Bronchial epithelial cell (primary cell): ENCODE measurements around the gene FAIM2. TPM values are rescaled to one million over a fixed set of nuclear protein-coding genes. Genes with fewer than 3 reads are reported as not detected.

Experiments
- DNase-seq: peaks from one replicate; pipeline ENCODE4 v3.0.0-alpha.2; 2010; ENCODE audit warnings: low read depth
- FAIRE-seq: peaks from 2 replicates; lab custom pipeline; 2011; peaks lifted over from hg19 to GRCh38; lab: Jason Lieb, UNC
- H3K27me3 ChIP-seq: 2 replicates; pipeline ENCODE4 v1.5.1; 2011; ENCODE audit warnings: low read length; ENCODE audit not compliant: control insufficient read depth, insufficient read depth
- H3K36me3 ChIP-seq: 2 replicates; pipeline ENCODE4 v1.5.1; 2011; ENCODE audit warnings: low read length; ENCODE audit not compliant: control insufficient read depth, insufficient read depth
- H3K4me3 ChIP-seq: 2 replicates; pipeline ENCODE4 v1.5.1; 2011; ENCODE audit warnings: mild to moderate bottlenecking, low read depth, low read length, control low read depth
- total RNA-seq: library from RNA; depleted of rRNA; stranded (reverse); fragments of >200 nt; gene quantifications from 2 replicates; pipeline ENCODE4 v1.2.1, GENCODE V29; 2014
- TF ChIP-seq, protein P1 (sequence below): IDR thresholded peaks from 2 replicates; pipeline ENCODE4 v1.5.1; 2011; ENCODE audit warnings: mild to moderate bottlenecking, moderate library complexity, low read length, control low read depth, inconsistent platforms; ENCODE audit not compliant: insufficient read depth, severe bottlenecking

FAIM2 gene
- total RNA-seq, 1 donor from 2014 or later, result 0.53 TPM

DNA sequence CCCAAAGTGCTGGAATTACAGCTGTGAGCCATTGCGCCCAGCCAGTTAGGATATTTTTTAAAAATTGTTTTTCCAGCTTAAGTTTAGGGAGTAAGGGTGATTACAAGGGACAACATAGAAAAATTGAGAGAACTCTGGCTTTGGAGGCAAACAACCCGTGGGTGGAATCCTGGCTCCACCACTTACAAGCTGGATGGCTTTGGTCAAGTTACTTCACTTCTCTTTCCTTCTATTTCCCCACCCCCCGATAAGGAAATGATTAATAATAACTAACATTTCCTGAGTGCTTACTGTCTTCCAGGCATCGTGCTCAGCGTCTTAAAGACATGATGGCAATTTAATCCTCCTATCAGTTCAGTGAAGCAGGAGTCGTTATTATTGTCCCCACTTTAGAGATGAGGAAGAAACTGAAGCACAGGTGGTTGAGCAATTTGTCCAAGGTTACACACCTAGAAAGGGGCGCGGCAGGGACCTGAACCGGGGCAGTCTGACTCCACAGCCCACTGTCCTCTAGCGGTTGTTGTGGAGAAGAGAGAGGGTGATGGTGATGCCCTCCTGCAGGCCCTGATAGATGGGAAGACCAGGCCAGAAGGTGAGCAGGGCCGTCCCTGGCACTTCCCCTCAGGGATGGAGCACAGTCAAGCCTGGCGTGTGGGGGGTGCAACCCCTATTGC, 16.7 kb upstream of the FAIM2 start:
- Histone ChIP-seq H3K36me3 (no peaks in the 10 kb centered on the region), H3K4me3 (no peak overlapping the region), H3K27me3 (no peaks in the 10 kb centered on the region)
- DNase-seq, result peak; percentile 73
- no peak for FAIRE-seq
- TF ChIP-seq, protein P1, sequence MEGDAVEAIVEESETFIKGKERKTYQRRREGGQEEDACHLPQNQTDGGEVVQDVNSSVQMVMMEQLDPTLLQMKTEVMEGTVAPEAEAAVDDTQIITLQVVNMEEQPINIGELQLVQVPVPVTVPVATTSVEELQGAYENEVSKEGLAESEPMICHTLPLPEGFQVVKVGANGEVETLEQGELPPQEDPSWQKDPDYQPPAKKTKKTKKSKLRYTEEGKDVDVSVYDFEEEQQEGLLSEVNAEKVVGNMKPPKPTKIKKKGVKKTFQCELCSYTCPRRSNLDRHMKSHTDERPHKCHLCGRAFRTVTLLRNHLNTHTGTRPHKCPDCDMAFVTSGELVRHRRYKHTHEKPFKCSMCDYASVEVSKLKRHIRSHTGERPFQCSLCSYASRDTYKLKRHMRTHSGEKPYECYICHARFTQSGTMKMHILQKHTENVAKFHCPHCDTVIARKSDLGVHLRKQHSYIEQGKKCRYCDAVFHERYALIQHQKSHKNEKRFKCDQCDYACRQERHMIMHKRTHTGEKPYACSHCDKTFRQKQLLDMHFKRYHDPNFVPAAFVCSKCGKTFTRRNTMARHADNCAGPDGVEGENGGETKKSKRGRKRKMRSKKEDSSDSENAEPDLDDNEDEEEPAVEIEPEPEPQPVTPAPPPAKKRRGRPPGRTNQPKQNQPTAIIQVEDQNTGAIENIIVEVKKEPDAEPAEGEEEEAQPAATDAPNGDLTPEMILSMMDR, result no peak

DNA sequence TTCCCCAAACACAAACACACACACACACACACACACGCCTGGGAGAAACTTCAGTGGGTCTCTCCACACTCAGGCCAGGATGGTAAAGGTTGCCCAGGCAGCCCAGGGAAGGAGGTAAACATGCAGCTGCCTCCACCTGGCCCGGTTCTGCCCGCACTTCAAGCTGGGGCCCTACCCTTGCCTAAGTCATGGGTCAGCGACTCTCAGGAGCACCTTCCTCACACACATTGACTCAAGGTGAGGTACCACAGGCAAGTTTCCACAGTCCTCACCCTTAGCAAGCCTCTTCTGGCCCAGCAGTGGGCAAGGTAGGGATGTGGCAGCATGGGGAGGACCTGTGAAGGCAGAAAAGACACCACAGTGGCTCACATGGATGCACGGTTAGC, 14.1 kb upstream of the FAIM2 start:
- TF ChIP-seq, protein P1, result no peak
- no peak for FAIRE-seq

DNA sequence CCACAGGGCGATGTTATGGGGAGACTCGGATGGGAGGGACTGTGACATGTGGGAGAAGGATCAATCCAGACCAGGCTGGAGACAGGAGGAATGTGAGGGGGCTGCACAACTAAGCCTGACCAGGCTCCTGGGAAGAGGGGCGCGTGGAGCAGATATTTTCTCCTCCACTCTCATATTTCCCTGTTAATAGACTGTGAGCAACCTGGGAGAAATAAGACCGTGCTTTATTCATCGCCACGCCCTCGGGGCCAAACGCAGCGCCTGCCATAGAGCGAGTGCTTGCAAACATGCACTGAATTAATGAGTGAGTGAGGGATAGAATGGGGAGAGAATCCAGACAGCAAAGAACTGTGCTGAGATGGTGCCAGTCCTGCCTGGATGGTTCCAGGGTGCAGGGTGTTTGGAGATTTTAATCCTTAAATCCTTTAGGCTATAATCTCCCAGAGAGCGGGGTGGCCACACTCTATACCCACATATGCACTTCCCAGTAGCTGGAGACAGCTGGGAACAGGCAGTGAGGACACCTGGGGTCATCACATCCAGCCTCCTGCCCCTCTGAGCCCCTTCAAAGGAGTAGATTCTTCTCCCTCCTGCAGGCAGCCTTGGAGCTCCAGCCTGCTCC, 13.6 kb upstream of the FAIM2 start:
- FAIRE-seq (no peak), DNase-seq (no peak)
- TF ChIP-seq, protein P1, result no peak
- H3K36me3 ChIP-seq, result no peaks in the 10 kb centered on the region
- no peaks in the 10 kb centered on the region for H3K27me3 ChIP-seq
- H3K4me3 ChIP-seq, result no peak overlapping the region

More for the DNA sequence above, 14.1 kb upstream of the FAIM2 start:
- no peaks in the 10 kb centered on the region for H3K27me3 ChIP-seq
- H3K36me3 ChIP-seq, result no peaks in the 10 kb centered on the region
- no peak overlapping the region for H3K4me3 ChIP-seq
- no peak for DNase-seq

DNA sequence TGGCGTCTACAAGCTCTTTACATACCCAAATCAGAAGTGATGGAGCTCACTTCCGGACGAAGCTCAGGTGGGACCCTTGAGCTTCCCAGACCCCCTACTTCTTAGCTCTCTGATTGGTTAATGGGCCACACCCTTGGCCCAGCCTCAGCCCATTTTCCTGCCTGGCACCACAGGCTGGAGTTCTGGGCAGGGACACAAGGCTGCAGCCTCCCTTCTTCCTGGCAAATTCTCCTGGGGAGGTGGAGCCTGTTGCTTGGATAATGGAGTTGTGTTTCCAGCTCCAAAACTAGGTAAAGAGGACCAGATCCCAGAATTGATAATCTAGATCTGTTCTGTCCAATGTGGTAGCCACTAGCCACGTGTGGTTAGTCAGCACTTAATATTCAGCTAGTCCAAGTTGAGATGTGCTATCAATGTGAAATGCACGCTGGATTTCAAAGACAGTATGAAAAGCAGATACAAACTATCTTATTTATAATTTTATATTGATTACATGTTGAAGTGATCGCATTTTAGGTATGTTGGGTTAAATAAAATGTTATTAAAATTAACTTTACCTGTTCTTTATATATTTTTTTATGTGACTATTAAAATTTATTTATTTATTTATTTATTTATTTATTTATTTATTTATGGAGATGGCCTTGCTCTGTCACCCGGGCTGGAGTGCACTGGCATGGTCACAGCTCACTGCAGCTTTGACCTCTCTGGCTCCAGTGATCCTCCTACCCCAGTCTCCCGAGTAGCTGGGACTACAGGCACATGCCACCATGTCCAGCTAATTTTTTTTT, 12.6 kb upstream of the FAIM2 start:
- TF ChIP-seq, protein P1, result no peak
- Histone ChIP-seq H3K4me3 (no peak overlapping the region), H3K36me3 (no peaks in the 10 kb centered on the region), H3K27me3 (no peaks in the 10 kb centered on the region)
- FAIRE-seq (no peak), DNase-seq (no peak)

DNA sequence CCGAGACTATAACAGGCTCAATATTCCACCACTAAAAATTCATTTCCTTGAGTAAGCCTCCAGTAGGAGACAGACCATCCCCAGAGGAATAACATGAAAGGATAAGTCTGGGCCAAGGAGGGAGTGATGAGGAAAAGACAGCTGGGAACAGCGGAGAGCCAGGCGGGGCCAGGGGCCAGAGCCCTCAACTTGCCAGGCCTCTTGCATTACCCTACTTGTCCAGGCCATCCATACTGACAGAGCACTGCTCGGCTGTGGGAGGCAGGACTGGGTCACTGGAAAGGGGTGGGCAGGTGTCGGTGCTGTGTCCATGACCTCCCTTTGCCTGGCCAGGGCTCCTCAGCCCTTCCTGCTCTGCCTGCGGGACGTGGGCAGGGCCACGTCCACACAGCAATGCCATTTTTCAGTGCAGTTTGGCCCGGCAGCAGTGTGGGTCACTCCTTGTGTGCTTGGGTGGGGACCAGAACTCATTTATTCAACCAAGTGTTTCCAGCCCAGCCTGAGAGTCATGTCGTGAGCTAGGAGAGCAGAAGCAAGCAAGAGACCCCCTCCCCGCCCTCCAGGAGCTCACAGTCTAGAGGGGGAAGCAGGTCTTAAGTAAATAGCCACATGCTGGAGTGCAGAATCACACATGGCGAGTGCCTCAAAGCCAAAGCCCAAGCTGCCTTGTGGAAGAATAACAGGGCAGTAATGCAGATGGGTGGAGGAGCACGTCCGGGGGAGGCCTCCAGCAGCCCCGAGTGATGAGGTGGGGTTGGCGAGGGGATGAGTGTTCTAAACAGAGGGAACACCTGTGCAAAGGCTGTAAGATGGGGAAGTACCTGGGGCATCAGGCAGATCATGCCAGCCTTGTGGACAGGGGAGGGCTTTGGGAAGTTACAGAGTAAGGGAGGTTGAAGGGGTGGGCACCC, 8.9 kb upstream of the FAIM2 start:
- FAIRE-seq (no peak), DNase-seq (no peak)
- TF ChIP-seq, protein P1, result no peak
- Histone ChIP-seq H3K36me3 (no peaks in the 10 kb centered on the region), H3K27me3 (no peaks in the 10 kb centered on the region), H3K4me3 (no peak overlapping the region)
